Measurements from ENCODE around the gene SRGAP3.

- no peak for TF ChIP-seq CTCF (IDR thresholded peaks at IDR 0.05; ENCODE audit: poor library complexity)
- TF ChIP-seq EZH2phosphoT487 (IDR thresholded peaks at IDR 0.05; ENCODE audit: low read depth, severe bottlenecking, unreplicated experiment) = no peak
- TF ChIP-seq EZH2 (IDR thresholded peaks at IDR 0.05; ENCODE audit: borderline replicate concordance) = no peak
These were observed 40.8 kb downstream of the SRGAP3 start for GRCh38 chr3:9208605-9209152.

Measured in hepatocyte (in vitro differentiated cells).